K562 (cell line): ENCODE measurements around the gene SAMD8. TPM values are rescaled to one million over a fixed set of nuclear protein-coding genes. Genes with fewer than 3 reads are reported as not detected.

Experiments
- ATAC-seq: fragments of 200-7000 bp; cut with Tn5 transposase; 3 replicates; pipeline ENCODE4 v1.9.1; 2020; ENCODE audit warnings: moderate library complexity
- BruUV-seq: library from RNA; stranded (reverse); fragments of 400-500 nt; replicated peaks from 2 replicates; lab custom pipeline; 2021; lab: Mats Ljungman, UMichigan
- CTCF ChIA-PET: fragments of 300-600 bp; formaldehyde crosslinking; extraction: SDS; loops from one replicate; lab custom pipeline; 2021; ENCODE audit warnings: low intra/inter-chr PET ratio; lab: Yijun Ruan, JAX
- POLR2A ChIA-PET: fragments of 300-600, 350-650 bp; sonication (Branson Sonifier 250); formaldehyde crosslinking; extraction: SDS; loops from one replicate; lab custom pipeline; 2021; ENCODE audit warnings: antibody characterized with exemption, inconsistent platforms; lab: Yijun Ruan, JAX
- DNase-seq, 4 experiments: peaks; one replicate each; pipeline versions ENCODE4 v3.0.0 to v3.0.0-alpha.2; 2011 to 2018; ENCODE audit warnings: low spot score in 3 of 4, mixed read lengths in 3 of 4; ENCODE audit errors: extremely low read depth in 1 of 4
- FAIRE-seq: peaks from 2 replicates; lab custom pipeline; 2011; peaks lifted over from hg19 to GRCh38; lab: Jason Lieb, UNC
- H2AFZ ChIP-seq: 2 replicates; pipeline ENCODE4 v1.6.0; 2011; ENCODE audit warnings: low read depth, low read length, control low read depth, inconsistent platforms
- H3K27ac ChIP-seq: fragments of 200-600 bp; 3 replicates; pipeline ENCODE4 v1.8.0; 2011; ENCODE audit warnings: low read depth, mild to moderate bottlenecking, control low read depth, inconsistent platforms, low read length, moderate library complexity, mixed read lengths; ENCODE audit errors: extremely low read depth
- H3K27me3 ChIP-seq, 2 experiments: fragments of 300-600 bp in 1 of 2; 2 replicates in 1 of 2; 3 replicates in 1 of 2; pipeline versions ENCODE4 v1.6.0 to v1.8.0; 2011; ENCODE audit warnings: inconsistent platforms in 2 of 2, low read length in 2 of 2, mild to moderate bottlenecking in 1 of 2, mixed read lengths in 1 of 2, moderate library complexity in 1 of 2; ENCODE audit not compliant: control insufficient read depth in 2 of 2, insufficient read depth in 2 of 2
- H3K36me3 ChIP-seq: fragments of 300-600 bp; 3 replicates; pipeline ENCODE4 v1.8.0; 2011; ENCODE audit warnings: mild to moderate bottlenecking, low read length, inconsistent platforms; ENCODE audit not compliant: control insufficient read depth, insufficient read depth
- H3K4me1 ChIP-seq, 2 experiments: fragments of 200-600 bp in 1 of 2; replicated peaks in 1 of 2; 2 replicates in 1 of 2; 3 replicates in 1 of 2; pipeline versions ENCODE4 v1.5.1 to v1.8.0; 2011; ENCODE audit warnings: inconsistent platforms in 2 of 2, low read length in 2 of 2, mild to moderate bottlenecking in 1 of 2, mixed read lengths in 1 of 2, moderate library complexity in 1 of 2; ENCODE audit not compliant: control insufficient read depth in 2 of 2, insufficient read depth in 2 of 2
- H3K4me2 ChIP-seq: 2 replicates; pipeline ENCODE4 v1.6.1; 2011; ENCODE audit warnings: low read length, control low read depth, inconsistent platforms, mixed read lengths; ENCODE audit not compliant: insufficient read depth
- H3K4me3 ChIP-seq: fragments of 200-600 bp; sonication (generic), shearing (Covaris generic); 2 replicates; pipeline ENCODE4 v1.5.1; 2016; ENCODE audit warnings: control low read depth, inconsistent platforms
- H3K79me2 ChIP-seq: fragments of 200-600 bp; 3 replicates; pipeline ENCODE4 v1.8.0; 2011; ENCODE audit warnings: low read length, inconsistent platforms; ENCODE audit not compliant: control insufficient read depth, insufficient read depth
- H3K9ac ChIP-seq, 2 experiments: 2 replicates each; pipeline versions ENCODE4 v1.6.0 to v1.6.1; 2011; ENCODE audit warnings: low read depth in 2 of 2, low read length in 2 of 2, control low read depth in 1 of 2, inconsistent platforms in 1 of 2, mild to moderate bottlenecking in 1 of 2, mixed read lengths in 1 of 2; ENCODE audit not compliant: insufficient read depth in 1 of 2
- H3K9me1 ChIP-seq: one replicate; pipeline ENCODE4 v1.6.0; 2011; ENCODE audit warnings: inconsistent platforms, mild to moderate bottlenecking, low read length, moderate library complexity; ENCODE audit not compliant: control insufficient read depth, insufficient read depth
- H3K9me3 ChIP-seq: replicated peaks from 2 replicates; pipeline ENCODE4 v1.5.1; 2011; ENCODE audit warnings: low read depth, low read length, inconsistent platforms; ENCODE audit not compliant: control insufficient read depth, insufficient read depth
- H4K20me1 ChIP-seq: replicated peaks from 2 replicates; pipeline ENCODE4 v1.6.1; 2011; ENCODE audit warnings: low read length, inconsistent platforms, mixed read lengths; ENCODE audit not compliant: control insufficient read depth, insufficient read depth
- ARID2 ChIP-seq: fragments of 450-650 bp; IDR thresholded peaks from 2 replicates; pipeline ENCODE4 v1.6.1; 2017; ENCODE audit warnings: antibody characterized with exemption, mild to moderate bottlenecking
- ASH1L ChIP-seq: fragments of 450-650 bp; IDR thresholded peaks from 2 replicates; pipeline ENCODE4 v1.6.1; 2018; ENCODE audit warnings: borderline replicate concordance, mild to moderate bottlenecking, low read depth; ENCODE audit not compliant: partially characterized antibody
- ATF3 ChIP-seq, 2 experiments: fragments of 450-650 bp in 1 of 2; sonication (generic) in 1 of 2; formaldehyde crosslinking in 1 of 2; IDR thresholded peaks in 1 of 2; conservative IDR thresholded peaks in 1 of 2; 2 replicates each; pipeline versions ENCODE4 v1.6.1 to v1.8.1; 2016 to 2023; ENCODE audit warnings: mild to moderate bottlenecking in 2 of 2, moderate library complexity in 2 of 2, inconsistent platforms in 1 of 2, missing genetic modification reagents in 1 of 2
- CBX1 ChIP-seq: sonication (generic); IDR thresholded peaks from 2 replicates; pipeline ENCODE4 v1.6.1; 2016; ENCODE audit warnings: antibody characterized with exemption, low read depth, mild to moderate bottlenecking
- EGR1 ChIP-seq: fragments of 450-650 bp; conservative IDR thresholded peaks from 2 replicates; pipeline ENCODE4 v1.6.1; 2017; ENCODE audit warnings: mild to moderate bottlenecking
- GATA2 ChIP-seq: sonication (generic); formaldehyde crosslinking; IDR thresholded peaks from 2 replicates; pipeline ENCODE4 v1.4.0; 2020; ENCODE audit warnings: mild to moderate bottlenecking, missing genetic modification reagents
- THRA ChIP-seq: fragments of 450-650 bp; IDR thresholded peaks from 2 replicates; pipeline ENCODE4 v1.6.1; 2017; ENCODE audit warnings: mild to moderate bottlenecking, moderate library complexity
- ZBTB33 ChIP-seq: sonication (generic); formaldehyde crosslinking; IDR thresholded peaks from 2 replicates; pipeline ENCODE4 v1.8.1; 2023; ENCODE audit warnings: mild to moderate bottlenecking, missing genetic modification reagents
- ZNF592 ChIP-seq: fragments of 450-650 bp; IDR thresholded peaks from 2 replicates; pipeline ENCODE4 v1.6.1; 2017; ENCODE audit warnings: antibody characterized with exemption, mild to moderate bottlenecking
- WGBS: fragments of 100-300 bp; shearing (Covaris generic); methylation state at CpG from one replicate; pipeline ENCODE4 v1.1.6; 2016; ENCODE audit warnings: low coverage, mixed read lengths; ENCODE audit not compliant: insufficient coverage; ENCODE audit errors: missing lambda C conversion rate; 5-methylcytosine and 5-hydroxymethylcytosine counted together
- in situ Hi-C: fragments of 300-500 bp; cut with MboI; formaldehyde crosslinking; loops from 4 replicates; pipeline ENCODE4 v1.15.0; 2018; ENCODE audit warnings: inconsistent platforms, mixed read lengths
- intact Hi-C: fragments of 100-400 bp; cut with micrococcal nuclease; formaldehyde crosslinking; loops from 2 replicates; pipeline ENCODE4 v1.14.2; 2022
- polyA plus RNA-seq, 8 experiments: library from polyadenylated mRNA; depleted of rRNA in 4 of 8; stranded (reverse) in 5 of 8; unstranded in 3 of 8; fragments of >200 nt; fragmentation: Nextera tagmentation in 2 of 8; fragmentation: Illumina TruSeq in 1 of 8; extraction: Ambion mirVana in 2 of 8; extraction: Trizol in 1 of 8; gene quantifications; 2 replicates each; pipeline versions ENCODE4 v1.2.1 to v1.2.3, GENCODE V29; 2011 to 2014; ENCODE audit warnings: inconsistent platforms in 1 of 8, missing spikeins in 1 of 8
- total RNA-seq, 7 experiments: library from RNA; depleted of rRNA in 6 of 7; stranded (reverse); fragments of >200 nt in 6 of 7; fragmentation: Illumina TruSeq in 2 of 7; extraction: Trizol in 2 of 7; gene quantifications; 2 replicates each; pipeline versions ENCODE4 v1.2.1 to v1.2.3, GENCODE V29; 2011 to 2021; ENCODE audit warnings: low replicate concordance in 1 of 7
- TF ChIP-seq, protein P1 (sequence below): sonication (generic); formaldehyde crosslinking; IDR thresholded peaks from 2 replicates; pipeline ENCODE4 v1.9.0; 2022; ENCODE audit warnings: mild to moderate bottlenecking, missing genetic modification reagents
- TF ChIP-seq, protein P2 (sequence below): IDR thresholded peaks from 3 replicates; pipeline ENCODE4 v1.6.1; 2011; ENCODE audit warnings: borderline replicate concordance, mild to moderate bottlenecking; ENCODE audit not compliant: insufficient read length, insufficient read depth

SAMD8 gene
- total and polyA plus RNA-seq, 9 of the 15 experiments (the other 6 are each of a cell fraction or from before 2014, with no cell fraction given): 2.7 to 16.1 (median 6.2) TPM

DNA sequence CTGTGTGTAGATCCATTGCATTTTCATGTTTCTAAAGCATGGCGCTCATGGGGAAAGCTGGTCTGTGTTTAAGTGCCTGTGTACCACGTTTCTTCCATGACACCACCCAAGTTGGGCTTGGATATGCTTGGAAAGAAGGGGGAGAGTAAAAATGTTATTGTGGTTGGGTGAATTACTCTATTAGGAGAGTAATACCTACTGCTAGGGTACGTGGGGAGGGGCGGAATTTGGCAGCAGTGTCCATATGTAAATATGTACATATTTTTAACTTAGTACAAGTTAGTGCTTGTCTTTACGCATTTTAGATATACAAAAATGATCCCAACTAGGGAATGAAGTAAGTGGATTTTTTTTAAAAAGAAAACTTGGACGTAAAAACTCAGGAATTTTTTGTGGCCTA lies 42.9 kb upstream of the SAMD8 start:
- Histone ChIP-seq H3K79me2 (no peaks in the 10 kb centered on the region), H4K20me1 (no peaks in the 10 kb centered on the region), H3K27ac (no peak overlapping the region), H3K4me1 (peaks cover 0 to 12% of the 10 kb centered on the region in 2 experiments; a peak in 3 of 5 replicates), H2AFZ (peak overlapping the region; percentile 37; the same call in 1 of the 2 replicates), H3K9me3 (no peaks in the 10 kb centered on the region), H3K4me3 (no peak overlapping the region), H3K4me2 (no peak overlapping the region), H3K36me3 (no peaks in the 10 kb centered on the region), H3K9ac (no peak overlapping the region), H3K9me1 (no peaks in the 10 kb centered on the region), H3K27me3 (no peaks in the 10 kb centered on the region)
- no TSS peak for BruUV-seq
- in situ Hi-C loops (no loop called here), intact Hi-C loops (no loop called here)
- ATAC-seq (no peak), FAIRE-seq (peak; percentile 67), DNase-seq (no peak)
- ChIA-PET CTCF (no interaction called here), POLR2A (interaction anchor here (3.0 kb wide), 1 partner anchor 9 kb away, joined by 9 read pairs; no protein-coding TSS in a partner anchor)
- WGBS: 67% methylated on average over 6 of the region's 6 CpGs
- TF ChIP-seq CBX1: no peak
- TF ChIP-seq, protein P1, sequence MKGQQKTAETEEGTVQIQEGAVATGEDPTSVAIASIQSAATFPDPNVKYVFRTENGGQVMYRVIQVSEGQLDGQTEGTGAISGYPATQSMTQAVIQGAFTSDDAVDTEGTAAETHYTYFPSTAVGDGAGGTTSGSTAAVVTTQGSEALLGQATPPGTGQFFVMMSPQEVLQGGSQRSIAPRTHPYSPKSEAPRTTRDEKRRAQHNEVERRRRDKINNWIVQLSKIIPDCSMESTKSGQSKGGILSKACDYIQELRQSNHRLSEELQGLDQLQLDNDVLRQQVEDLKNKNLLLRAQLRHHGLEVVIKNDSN: no peak
- no peak for TF ChIP-seq ASH1L
- no peak for TF ChIP-seq GATA2
- TF ChIP-seq ATF3 (IDR thresholded peaks at IDR 0.05): no peak
- no peak for TF ChIP-seq ATF3 (CRISPR knock-in tag; conservative IDR thresholded peaks at IDR 0.05)
- TF ChIP-seq ZNF592: no peak
- TF ChIP-seq ARID2: no peak
- TF ChIP-seq, protein P2, sequence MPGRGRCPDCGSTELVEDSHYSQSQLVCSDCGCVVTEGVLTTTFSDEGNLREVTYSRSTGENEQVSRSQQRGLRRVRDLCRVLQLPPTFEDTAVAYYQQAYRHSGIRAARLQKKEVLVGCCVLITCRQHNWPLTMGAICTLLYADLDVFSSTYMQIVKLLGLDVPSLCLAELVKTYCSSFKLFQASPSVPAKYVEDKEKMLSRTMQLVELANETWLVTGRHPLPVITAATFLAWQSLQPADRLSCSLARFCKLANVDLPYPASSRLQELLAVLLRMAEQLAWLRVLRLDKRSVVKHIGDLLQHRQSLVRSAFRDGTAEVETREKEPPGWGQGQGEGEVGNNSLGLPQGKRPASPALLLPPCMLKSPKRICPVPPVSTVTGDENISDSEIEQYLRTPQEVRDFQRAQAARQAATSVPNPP: no peak
- no peak for TF ChIP-seq ZBTB33
- no peak for TF ChIP-seq THRA
- TF ChIP-seq EGR1: no peak
